Measurements from ENCODE around the gene DYNLT4. TPM values are rescaled to one million over a fixed set of nuclear protein-coding genes. Genes with fewer than 3 reads are reported as not detected.

The DYNLT4 gene
- total RNA-seq, 1 donor from 2014 or later = not detected

- intact Hi-C loops (cut with DNase I) = loop anchor here (10.0 kb wide), 2 partner anchors 461 to 689 kb away; partner anchors contain the start of gene TESK2
These were observed 1.7 kb downstream of the DYNLT4 start for GRCh38 chr1:44805311-44806024.

GRCh38 chr1:44803312-44804095, 3.6 kb downstream of the DYNLT4 start:
- H3K27me3 ChIP-seq = no peaks in the 10 kb centered on the region
- peak overlapping the region; percentile 96 to 99 for H3K27ac ChIP-seq
- peaks cover 34 to 50% of the 10 kb centered on the region in 2 donors for H3K36me3 ChIP-seq
- H3K4me3 ChIP-seq = peak overlapping the region; percentile 85 to 91
- peaks cover 37 to 60% of the 10 kb centered on the region in 2 donors for H3K4me1 ChIP-seq
- DNase-seq (ENCODE audit: low spot score in 2 of 2) = peak in 1 of 2 donors; percentile 64
- no peak for TF ChIP-seq CTCF (IDR thresholded peaks at IDR 0.05)
- intact Hi-C loops (cut with DNase I) = loop anchor here (5.0 to 10.0 kb wide), 3 partner anchors 144 to 691 kb away; partner anchors contain the start of gene TESK2
- no peaks in the 10 kb centered on the region for H3K9me3 ChIP-seq

More at GRCh38 chr1:44805311-44806024, 1.7 kb downstream of the DYNLT4 start:
- TF ChIP-seq CTCF (IDR thresholded peaks at IDR 0.05) = no peak
- DNase-seq (ENCODE audit: low spot score in 2 of 2) = peak in 1 of 2 donors; percentile 63
- Histone ChIP-seq H3K27ac (peak overlapping the region; percentile 99), H3K36me3 (peaks cover 34 to 50% of the 10 kb centered on the region in 2 donors), H3K4me3 (no peak overlapping the region), H3K27me3 (no peaks in the 10 kb centered on the region), H3K4me1 (peaks cover 50 to 76% of the 10 kb centered on the region in 2 donors), H3K9me3 (no peaks in the 10 kb centered on the region)

GRCh38 chr1:44803062-44803311, 4.2 kb downstream of the DYNLT4 start:
- TF ChIP-seq CTCF (IDR thresholded peaks at IDR 0.05) = no peak
- Histone ChIP-seq H3K4me3 (peak overlapping the region; percentile 85 to 91), H3K36me3 (peaks cover 34 to 50% of the 10 kb centered on the region in 2 donors), H3K9me3 (no peaks in the 10 kb centered on the region), H3K4me1 (peaks cover 32 to 55% of the 10 kb centered on the region in 2 donors), H3K27ac (peak overlapping the region; percentile 96 to 99), H3K27me3 (no peaks in the 10 kb centered on the region)
- DNase-seq (ENCODE audit: low spot score in 2 of 2) = no peak
- intact Hi-C loops (cut with DNase I) = loop anchor here (5.0 to 10.0 kb wide), 3 partner anchors 144 to 692 kb away; partner anchors contain the start of gene TESK2

GRCh38 chr1:44802306-44803061, 4.7 kb downstream of the DYNLT4 start:
- no peak for DNase-seq (ENCODE audit: low spot score in 2 of 2)
- Histone ChIP-seq H3K4me3 (peak overlapping the region; percentile 85 to 91), H3K27me3 (no peaks in the 10 kb centered on the region), H3K36me3 (peaks cover 34 to 50% of the 10 kb centered on the region in 2 donors), H3K27ac (peak overlapping the region; percentile 96 to 99), H3K9me3 (no peaks in the 10 kb centered on the region), H3K4me1 (peaks cover 30 to 53% of the 10 kb centered on the region in 2 donors)
- TF ChIP-seq CTCF (IDR thresholded peaks at IDR 0.05) = no peak
- intact Hi-C loops (cut with DNase I) = loop anchor here (5.0 to 10.0 kb wide), 3 partner anchors 145 to 692 kb away; partner anchors contain the start of gene TESK2
